GM18498 (cell line): ENCODE data around the gene BCAS3.

ENCODE experiments used
- ATAC-seq: cut with Tn5 transposase; IDR thresholded peaks from one replicate; pipeline ENCODE4 v1.9.1; 2021; ENCODE audit warnings: mild to moderate bottlenecking, moderate library complexity; ENCODE audit not compliant: unreplicated experiment

Gene BCAS3

GRCh38 chr17:61177351-61177750 lies 499.7 kb downstream of the BCAS3 start:
- ATAC-seq = no peak

- no peak for ATAC-seq
These were observed 500.6 kb downstream of the BCAS3 start for GRCh38 chr17:61178284-61178683.

- ATAC-seq = no peak
These were observed 501.7 kb downstream of the BCAS3 start for GRCh38 chr17:61179380-61179806.

GRCh38 chr17:61183793-61184192 lies 506.1 kb downstream of the BCAS3 start:
- ATAC-seq = no peak

DNA sequence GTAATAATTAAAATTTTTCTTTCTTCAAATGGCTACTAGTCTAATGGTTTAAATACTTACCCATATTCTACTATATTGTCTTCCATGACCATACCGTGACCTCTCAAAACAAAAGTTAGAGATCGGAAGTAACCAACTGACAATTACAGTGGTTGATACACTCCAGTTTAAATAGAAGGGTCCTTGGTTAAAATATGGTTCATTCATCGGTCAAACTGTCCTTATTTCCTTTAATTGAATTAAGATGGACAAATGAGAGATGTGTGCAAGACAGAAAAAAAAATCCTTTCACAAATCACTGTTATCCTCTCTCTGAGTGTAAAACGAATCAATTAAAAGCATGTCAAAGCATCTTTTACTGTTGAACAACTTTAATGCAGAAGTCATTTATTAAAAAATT lies 507.7 kb downstream of the BCAS3 start:
- ATAC-seq = no peak

- ATAC-seq = no peak
These were observed 509.4 kb downstream of the BCAS3 start for GRCh38 chr17:61187038-61187437.

DNA sequence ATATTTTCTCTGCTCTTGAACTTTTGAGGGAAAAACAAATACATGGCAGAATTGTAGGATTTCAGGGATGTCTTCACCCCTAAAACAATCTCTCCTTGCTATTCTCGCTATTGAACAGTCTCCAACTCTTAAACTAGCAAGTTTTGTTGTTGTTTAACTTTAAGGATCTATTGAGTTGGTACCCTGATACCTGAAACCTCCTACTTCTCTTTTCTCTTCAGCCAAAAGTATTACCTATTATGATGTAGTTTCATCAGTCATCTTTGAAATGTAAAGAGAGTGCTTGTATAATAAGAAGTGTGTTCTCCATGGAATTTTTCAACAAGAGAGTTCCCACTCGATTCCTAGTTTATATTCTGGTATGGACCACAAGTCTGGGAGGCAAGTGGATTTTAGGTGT lies 510.4 kb downstream of the BCAS3 start:
- ATAC-seq = no peak

DNA sequence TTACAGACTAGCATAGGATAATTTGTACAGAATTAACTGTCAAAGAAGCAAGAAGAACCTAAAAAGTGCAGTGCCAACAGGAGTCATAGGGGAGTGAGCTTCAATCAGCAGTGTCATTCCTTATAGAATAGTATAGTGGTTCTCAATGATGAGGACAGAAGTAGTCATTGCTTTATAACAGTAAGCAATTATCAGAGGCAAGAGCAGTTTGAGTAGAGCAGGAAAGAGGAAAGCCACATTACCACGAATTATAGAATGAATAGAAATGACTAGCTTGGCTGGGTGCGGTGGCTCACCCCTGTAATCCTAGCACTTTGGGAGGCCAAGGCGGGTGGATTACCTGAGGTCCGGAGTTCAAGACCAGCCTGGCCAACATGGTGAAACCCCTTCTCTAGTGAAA lies 512.3 kb downstream of the BCAS3 start:
- ATAC-seq = no peak

- ATAC-seq = no peak
These were observed 518.7 kb downstream of the BCAS3 start for GRCh38 chr17:61196302-61196704.

DNA sequence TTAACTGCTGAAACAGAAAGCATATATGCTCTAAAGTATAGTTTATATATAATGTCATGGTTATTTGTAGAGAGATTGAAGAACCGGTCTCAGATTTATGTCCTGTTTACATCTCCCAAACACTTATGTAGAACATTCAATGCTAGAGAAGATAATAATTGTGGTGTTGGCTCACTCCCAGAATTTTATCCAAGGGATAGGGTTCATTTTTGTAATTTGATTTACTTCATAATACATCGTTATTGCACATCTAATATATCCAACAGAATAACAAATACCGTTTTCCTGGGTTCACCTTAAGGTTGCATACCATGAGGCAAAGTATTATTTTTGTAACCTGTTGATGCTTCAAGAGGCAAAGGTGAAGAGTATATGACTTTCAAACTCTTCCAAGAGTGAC lies 519.1 kb downstream of the BCAS3 start:
- no peak for ATAC-seq

GRCh38 chr17:61199431-61200338 lies 522.0 kb downstream of the BCAS3 start:
- no peak for ATAC-seq

- ATAC-seq = no peak
These were observed 522.7 kb downstream of the BCAS3 start for GRCh38 chr17:61200339-61200715.

GRCh38 chr17:61201211-61201610 lies 523.6 kb downstream of the BCAS3 start:
- no peak for ATAC-seq

DNA sequence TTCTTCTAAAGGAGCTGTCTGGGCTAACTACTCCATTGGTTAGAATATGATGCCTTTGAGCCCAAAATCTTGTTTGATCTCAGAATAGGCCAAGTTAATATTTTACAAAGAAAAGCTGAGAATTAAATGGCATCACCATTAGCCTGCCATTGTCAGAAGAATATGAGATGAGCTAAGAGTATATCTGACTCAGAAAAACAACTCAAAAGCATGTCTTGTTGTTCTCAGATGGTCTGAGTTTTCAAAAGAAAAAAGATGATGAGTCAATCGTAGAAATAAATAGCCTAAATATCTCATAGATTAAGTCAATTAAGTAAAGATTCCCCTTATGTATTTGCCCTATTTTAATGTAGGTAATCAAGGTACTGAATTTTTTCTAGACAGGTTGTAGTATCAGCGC lies 524.9 kb downstream of the BCAS3 start:
- no peak for ATAC-seq

DNA sequence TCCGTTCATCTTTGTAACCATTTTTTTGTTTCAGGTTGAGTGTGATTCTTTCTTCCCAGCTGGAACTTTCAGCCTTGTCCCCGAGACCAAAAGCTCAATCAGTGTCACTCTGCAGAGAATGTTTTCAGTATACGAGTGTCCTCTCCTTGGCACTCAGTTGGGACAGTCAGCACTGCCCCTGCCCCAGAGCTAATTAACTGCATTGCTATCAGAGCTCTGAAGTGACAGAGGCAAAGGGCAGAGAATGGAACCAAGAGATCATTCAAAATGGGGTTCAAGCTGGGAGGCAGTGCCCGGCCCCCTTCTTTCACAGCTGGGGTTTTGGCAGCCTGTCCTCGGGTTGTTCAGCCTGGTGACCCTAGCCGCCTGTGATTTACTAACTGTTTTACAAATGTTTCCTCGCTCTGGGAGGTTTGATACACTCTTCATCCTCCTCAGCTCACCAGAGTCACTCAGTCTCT lies 526.0 kb downstream of the BCAS3 start:
- ATAC-seq = no peak

GRCh38 chr17:61204456-61204855 lies 526.8 kb downstream of the BCAS3 start:
- no peak for ATAC-seq

DNA sequence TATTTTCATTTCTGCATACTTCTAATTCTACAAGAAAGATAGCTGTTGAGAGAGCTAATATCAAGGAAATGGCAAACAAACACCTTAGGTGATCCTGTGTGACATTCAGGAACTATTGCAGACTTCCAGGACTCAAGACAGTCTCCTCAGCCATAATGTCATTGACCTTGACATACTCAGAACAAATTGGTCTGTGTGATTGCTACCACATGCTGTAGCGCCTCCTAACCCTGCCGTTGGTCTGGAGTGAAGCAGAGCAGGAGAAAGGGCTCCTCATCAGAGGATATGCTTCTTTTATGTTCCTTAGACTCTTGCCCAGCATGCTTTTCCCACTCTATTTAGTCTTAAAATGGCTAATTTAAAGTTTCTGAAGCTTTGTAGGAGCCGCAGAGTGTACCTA lies 527.8 kb downstream of the BCAS3 start:
- ATAC-seq = no peak

DNA sequence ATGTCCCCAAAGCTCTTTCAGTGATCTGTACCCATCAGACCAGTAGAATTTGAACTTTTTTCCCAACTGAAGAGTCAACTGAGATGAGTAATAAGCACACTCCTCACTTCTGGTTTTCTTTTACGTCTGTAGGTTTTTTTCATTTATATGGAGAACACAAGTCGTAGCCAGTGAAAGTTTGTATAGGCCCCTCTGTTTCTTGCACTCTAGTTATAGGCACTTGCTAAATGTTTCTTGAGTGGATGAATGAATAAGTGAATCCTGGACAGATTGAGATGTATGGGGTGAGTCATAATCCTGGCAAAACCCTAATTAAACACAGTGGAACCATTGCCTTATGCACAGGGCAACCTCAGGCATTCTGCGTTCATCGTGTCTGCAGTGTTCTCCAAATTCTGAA lies 528.3 kb downstream of the BCAS3 start:
- no peak for ATAC-seq

DNA sequence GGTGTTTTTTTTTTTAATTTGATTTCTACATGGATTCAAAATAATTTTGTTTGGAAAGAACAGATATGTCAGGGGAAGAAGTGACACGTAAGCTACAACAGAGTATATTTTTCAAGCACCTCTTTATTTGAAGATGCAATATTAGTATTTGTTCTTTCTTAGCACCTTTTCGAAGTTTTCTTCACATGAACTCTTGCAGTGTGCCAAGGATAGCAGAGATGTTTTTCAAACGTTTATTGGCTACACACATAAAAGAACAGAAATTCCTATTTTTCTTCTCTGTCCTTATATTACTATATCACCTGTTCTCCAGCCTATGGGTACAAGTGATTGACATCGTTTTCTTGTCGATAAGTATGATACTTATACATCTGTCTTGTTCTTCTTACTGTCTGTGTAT lies 529.3 kb downstream of the BCAS3 start:
- no peak for ATAC-seq

DNA sequence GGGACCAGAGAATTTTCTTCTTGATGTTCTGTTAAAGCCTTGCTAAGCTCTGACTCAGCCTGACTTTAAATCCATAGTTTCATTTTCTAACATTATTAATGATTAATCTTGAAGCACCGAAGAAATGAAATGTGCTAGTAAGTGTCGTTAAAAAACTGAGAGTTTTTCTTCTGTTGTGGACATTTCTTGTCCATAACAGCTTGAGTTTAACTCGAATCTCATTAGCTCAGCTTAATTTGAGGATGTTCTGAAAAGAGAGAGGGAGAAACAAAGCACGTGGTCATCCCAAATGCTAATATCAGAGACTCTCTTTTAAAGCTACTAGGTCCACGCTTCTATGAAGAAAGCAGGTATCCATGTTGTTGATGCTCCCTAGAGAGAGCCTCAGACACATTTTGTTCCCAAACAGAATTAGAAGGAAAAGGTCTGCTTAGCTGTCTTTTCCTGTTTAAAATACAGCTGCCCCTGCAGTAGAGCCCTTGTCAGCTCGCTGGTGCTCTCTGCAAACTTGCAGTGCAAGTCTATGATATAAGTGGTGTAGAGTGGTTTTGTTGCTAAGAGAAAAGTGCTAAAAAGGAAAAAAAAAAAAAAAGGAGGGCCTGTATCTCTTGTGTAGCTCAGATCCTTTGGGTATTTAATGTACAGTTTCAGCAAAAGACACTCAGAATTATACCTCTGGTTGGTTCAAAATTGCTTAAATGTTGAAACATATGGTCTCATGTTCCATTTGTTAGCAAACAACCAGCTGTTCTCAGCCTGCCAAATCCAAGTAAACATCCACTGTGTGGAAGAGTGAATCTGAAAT lies 530.9 kb downstream of the BCAS3 start:
- no peak for ATAC-seq

GRCh38 chr17:61209106-61209439 lies 531.4 kb downstream of the BCAS3 start:
- ATAC-seq = no peak

DNA sequence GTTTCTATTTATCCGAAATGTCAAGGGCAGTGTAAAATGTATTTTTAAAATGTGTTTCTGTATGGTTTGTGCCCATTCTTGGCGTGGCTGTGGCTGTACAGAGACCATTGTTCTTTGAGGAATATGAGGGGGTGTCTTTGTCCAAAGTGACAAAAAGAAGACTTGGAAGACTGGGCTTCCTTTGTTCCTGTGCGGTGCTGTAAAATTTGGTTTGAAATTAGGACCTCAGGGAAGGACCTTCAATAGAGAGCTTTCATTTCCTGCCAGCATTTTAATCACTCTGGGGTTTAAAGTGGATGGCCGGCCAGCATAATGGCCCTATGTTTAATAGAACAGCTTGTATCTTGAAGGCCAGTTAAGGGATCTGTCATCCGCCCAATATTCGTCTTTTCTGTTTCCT lies 531.9 kb downstream of the BCAS3 start:
- no peak for ATAC-seq
